Measurements from ENCODE around the gene BIRC6.
"Not testable (repeated sequence)": the region's sequence is repeated elsewhere in the genome, so short reads cannot be mapped to it uniquely, and the experiment has no call there.

The BIRC6 gene

DNA sequence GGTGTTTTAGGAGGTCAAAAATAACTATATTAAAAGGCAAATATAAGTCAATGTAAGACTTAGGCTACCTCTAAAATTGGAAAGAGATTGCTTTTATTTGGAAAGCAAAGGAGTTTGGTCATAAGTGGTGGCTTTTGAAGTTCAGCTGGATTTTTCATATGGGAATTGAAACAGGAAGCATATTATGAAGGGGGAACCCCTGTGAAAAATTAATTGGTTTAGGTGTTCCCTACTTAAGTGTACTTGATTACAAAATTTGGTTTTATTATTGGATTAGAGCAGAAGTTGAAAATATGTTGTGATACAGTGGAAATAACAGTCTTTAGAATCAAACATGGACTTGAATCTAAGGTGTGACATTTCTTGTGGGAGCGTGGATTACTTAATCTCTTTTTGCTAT is 149.6 kb downstream of the BIRC6 start:
- no peak for DNase-seq (ENCODE audit: low spot score)

DNA sequence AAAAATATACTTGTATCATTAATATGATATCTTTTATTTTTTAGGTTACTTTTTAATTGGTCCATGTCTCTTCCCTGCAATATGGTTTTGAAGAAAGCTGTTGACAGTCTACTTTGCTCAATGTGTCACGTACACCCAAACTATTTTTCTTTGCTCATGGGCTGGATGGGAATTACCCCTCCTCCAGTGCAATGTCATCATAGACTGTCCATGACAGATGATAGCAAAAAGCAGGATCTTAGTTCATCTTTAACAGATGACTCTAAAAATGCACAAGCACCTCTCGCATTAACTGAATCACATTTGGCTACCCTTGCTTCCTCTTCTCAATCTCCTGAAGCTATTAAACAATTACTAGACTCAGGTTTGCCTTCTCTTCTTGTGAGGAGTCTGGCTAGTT is 158.1 kb downstream of the BIRC6 start:
- DNase-seq (ENCODE audit: low spot score), result no peak

DNA sequence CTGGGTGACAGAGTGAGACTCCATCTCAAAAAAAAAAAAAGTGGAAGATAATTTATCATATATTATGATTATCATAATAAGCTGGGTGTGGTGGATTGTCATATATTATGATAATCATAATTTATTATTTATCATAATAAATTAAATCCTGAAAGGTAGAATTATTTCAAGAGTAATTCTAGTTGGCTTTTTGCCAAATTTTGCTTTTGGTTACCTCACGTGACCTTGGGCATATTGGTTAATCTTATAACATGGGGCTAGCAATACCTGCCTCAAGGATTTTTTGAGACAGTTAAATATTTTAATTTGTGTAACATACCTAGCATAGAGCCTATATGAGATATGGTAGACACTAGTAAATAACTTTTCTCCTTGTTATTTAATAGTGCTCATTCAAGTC is 159.7 kb downstream of the BIRC6 start:
- DNase-seq (ENCODE audit: low spot score), result no peak

DNA sequence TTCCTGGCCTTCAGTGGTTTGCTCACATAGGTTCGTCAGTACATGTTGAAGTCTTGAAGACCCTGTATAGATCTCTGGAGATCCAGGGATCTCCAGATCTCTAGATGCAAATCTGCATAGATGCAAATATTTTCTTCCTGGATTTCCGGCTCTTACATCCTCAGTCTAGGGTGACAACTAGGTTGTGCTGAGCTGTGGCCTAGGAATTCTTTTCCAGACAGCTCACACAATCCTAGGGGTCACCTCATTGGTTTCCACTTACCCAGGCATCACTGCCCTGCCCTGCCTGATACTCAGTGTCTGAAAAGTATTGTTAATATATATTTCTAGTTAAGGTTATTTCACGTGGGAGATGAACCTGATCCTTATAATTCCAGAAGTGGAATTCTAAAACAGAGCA is 165.9 kb downstream of the BIRC6 start:
- DNase-seq (ENCODE audit: low spot score), result no peak

DNA sequence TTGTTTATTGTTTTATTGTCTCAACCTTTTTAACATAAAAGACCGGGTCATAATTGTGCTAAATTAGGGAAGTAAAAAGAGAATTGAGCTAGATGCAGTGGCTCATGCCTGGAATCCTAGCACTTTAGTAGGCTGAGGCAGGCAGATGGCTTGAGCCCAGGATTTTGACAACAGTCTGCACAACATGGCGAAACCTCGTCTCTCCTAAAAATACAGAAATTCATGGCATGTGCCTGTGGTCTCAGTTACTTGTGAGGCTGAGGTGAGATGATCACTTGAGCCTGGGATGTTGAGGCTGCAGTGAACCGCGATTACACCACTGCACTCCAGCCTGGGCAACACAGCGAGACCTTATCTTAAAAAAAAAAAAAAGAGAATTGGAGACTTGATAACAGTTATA is 166.9 kb downstream of the BIRC6 start:
- DNase-seq (ENCODE audit: low spot score), result no peak

DNA sequence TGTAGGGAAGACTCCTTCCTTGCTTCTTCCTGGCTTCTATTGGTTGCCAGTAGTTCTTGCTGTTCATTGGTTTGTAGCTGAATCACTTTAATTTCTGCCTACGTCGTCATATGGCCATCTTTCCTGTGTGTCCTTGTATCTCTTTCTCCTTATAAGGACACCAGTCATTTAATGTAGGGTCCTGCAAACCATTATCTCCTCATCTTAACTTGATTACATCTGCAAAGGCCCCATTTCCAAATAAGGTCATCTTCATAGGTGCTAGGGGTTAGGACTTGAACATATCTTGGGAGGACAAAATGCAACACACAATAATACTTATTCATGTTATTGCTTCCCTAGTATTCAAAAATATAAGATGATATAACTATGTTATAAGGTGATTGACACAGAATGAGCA is 175.5 kb downstream of the BIRC6 start:
- DNase-seq (ENCODE audit: low spot score), result no peak

DNA sequence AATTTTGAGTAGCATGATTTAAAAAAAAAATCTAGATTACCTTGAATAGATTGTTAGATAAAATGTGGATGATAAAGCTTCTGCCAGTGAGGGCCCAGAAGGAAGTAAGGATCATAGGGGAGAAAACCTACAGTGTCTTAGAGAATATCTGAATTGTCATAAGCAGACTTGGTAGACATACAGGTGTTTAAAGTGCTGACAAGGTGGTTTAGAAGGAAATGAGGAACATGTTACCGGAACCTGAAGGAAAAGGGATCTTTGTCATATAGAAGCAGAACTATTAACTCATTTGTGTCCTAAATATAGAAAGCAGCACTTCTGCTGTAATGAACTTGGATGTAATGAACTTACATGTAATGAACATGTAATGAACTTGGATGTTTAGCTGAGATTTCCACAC is 176.1 kb downstream of the BIRC6 start:
- no peak for DNase-seq (ENCODE audit: low spot score)

DNA sequence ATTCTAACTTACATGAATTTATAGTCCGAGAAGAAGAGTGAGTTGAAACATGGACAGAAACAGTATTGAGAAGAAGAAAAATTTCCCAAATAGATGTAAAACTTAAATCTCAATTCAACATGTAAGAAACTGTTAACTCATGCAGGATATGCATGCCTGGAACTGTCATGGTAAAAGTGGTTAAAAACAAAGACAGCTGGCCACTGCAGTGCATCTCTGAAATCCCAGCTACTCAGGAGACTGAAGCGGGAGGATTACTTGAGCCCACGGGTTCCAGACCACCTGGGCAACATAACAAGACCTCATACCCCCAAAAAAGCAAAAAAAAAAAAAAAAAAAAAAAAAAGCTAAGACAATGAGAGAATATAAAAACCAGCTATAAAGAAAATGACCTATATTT is 178.0 kb downstream of the BIRC6 start:
- DNase-seq (ENCODE audit: low spot score), result no peak

DNA sequence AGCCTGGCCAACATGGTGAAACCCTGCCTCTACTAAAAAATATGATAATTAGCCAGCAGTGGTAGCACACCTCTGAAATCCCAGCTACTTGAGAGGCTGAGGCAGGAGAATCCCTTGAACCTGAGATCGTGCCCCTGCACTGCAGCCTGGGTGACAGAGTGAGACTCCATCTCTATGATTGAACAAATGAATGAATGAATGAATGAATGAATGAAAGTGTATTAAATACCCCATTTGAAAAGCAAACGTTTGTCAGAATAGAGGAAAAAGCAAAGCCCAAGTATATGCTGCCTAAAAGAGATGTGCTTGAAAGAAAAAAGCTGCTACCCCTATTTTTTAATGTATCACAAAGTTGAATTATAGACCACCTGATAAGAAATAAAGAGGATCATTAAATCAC is 181.9 kb downstream of the BIRC6 start:
- DNase-seq (ENCODE audit: low spot score), result no peak

DNA sequence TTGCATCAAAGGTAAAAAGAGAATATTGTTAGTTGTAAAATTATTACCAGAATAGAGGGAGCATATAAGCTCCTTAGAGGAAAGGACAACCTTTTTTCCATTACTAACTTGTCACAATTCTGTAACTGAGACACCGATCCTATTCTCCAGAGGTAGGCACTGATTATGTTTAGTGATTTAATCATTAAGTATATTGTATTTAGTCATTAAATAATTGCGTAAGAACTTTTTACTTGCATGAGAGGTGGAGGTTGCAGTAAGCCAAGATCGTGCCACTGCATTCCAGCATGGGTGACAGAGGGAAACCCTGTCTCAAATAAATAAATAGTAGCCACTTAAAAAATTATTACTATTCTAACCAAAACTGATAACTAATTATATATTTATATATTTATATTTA is 195.7 kb downstream of the BIRC6 start:
- DNase-seq (ENCODE audit: low spot score), result not testable (repeated sequence)

DNA sequence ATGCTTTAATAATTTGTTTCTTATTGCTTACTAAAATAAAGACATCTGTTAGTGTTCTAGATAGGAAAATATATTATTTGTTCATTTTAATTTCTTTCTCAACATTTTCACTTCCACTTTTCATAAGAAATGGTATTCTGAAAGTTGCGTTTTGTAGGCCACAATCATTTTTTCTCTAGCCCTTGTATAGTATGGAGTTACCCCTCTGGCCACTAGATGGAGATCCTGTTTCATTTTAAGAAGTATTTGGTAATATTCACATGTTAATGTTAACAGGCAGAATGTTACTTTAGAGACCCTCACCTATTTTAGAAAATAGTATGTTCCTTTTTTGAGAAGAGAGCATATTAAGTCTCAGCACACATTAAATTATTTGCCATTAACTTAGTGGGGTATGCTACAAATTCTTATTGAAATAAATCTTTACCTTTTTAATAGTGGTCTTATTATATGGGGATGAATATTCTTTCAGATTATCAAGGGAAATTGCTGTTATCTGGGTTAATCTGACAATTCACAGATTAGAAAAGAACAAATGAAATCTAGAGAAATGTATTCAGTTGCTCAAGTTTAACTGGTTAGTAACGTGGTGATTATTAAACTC is 197.1 kb downstream of the BIRC6 start:
- no peak for DNase-seq (ENCODE audit: low spot score)

DNA sequence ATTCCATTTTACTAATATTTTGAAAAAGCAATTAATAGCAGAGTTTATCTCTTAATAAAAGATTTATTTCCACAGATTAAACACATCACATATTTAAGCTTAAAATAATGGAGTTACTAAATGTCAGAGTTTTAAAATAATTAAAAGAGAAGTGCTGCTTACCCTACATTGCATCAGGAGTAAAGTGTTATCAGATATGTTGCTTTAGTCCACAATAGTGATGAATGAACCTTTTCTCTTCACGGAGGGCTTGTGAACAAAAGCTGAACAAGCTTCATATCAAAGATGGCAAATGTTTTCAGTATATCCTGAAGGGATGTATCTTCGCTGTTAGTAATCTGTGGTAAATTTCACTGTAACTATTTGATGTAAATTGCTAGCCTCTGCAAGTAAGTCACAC is 201.7 kb downstream of the BIRC6 start:
- DNase-seq (ENCODE audit: low spot score), result no peak

DNA sequence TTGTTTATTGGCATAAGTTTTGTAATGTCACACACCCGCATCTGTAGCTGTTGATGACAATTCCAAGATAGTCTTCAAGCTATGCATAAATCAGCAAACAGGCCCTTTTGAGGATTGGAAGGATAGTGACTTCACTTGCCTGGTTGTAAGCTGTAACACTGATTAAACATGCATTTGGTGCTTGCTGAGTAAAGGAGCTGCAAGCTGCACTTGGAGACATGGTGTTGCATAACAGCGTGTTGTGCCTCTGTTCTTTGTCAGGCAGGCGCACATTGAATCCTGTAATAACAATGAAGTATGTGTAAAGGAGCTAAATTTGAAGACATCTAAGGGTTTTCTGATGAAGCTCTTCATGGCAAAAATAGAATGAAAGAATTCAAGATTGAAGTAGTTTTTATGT is 202.3 kb downstream of the BIRC6 start:
- no peak for DNase-seq (ENCODE audit: low spot score)

DNA sequence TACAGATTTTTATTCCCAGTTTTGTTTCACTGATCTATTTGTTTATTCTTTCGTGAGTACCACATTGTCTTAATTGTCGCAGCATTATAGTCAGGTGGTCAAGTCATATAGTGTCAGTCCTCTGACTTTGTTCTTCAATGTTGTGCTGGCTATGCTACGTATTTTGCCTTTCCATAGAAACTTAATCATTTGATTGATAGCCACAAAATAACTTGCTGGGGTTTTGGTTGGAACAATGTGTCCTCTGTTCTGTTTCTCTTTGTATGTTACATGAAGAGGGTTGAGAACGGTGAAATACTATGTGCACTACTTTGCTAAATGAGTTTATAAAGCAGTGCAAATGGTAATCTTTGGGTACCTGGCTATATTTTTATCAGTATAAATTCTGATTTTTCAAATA is 206.1 kb downstream of the BIRC6 start:
- no peak for DNase-seq (ENCODE audit: low spot score)

DNA sequence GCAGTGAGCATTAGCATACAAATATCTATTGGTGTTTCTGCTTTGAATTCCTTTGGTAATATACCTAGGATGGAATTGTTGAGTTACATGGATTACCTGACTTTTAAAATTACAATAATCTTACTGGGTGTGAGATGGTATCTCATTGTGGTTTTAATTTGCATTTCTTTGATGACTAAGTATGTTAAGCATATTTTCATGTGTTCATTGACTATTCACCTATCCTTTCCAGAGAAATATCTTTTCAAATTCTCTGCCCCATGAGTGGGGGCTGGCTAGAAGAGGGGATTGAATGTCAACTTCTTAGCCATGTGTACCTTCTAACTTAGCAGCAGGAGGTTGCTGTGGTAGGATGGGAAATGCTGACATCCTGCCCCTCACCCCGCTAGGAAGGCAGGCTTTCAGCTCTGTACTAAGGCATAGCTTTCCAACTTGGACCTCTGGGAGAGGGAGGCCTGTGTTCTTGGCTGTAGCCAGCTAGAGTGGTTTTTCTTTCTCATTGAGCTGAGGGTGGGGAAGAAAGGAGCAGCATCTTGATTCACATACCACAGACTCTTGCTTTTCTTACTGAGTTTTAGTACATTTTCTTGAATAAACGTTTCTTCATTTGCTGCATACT is 207.7 kb downstream of the BIRC6 start:
- DNase-seq (ENCODE audit: low spot score), result no peak

DNA sequence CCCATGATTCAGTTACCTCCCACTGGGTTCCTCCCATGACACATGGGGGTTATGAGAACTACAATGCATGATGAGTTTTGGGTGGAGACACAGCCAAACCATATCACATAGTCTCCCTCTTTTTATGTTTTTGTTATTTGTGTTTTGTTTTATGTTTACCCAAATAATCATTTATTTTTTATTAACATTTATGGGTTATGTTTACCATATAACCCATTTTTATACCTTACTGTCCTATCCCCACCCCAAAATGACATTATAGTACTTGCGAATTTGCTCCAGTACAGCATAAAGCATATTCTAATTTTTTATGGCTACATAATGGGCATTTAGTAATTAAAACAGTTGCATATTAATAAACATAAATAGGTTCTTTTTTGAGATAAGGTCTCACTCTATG is 209.1 kb downstream of the BIRC6 start:
- DNase-seq (ENCODE audit: low spot score), result no peak

DNA sequence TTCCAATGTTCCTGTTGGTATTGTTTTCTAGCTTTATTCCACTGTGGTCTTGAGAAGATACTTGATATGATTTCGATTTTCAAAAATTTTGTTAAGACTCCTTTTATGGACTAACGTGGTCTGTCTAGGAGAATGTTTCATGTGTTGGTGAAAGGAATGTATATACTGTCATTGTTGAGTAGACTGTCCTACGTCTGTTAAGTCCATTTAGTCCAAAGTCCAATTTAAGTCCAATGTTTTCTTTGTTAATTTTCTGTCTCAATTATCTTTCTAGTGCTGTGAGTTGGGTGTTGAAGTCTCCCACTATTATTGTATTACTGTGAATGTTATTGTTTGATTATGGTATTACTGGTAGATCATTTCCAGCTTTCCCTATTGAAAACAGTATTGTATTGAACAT is 215.2 kb downstream of the BIRC6 start:
- DNase-seq (ENCODE audit: low spot score), result no peak

DNA sequence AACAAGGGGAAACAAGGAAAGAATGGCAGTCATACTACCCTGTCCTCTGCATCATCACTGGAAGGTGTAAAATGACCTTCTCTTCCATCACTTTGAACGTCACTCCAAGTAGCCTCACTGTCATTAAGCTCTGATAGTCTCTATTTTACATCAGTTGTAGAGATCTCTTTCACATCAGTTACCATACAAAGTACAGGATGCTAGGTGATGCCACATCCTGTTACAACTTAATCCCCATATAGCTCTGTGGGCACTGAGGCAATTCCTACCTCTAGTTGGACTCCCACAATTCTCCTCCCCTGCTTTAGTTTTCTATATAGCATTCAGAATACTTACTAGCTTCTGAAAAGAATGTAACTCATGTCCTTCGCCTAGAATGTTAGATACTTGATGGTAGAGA is 215.9 kb downstream of the BIRC6 start:
- DNase-seq (ENCODE audit: low spot score), result no peak

DNA sequence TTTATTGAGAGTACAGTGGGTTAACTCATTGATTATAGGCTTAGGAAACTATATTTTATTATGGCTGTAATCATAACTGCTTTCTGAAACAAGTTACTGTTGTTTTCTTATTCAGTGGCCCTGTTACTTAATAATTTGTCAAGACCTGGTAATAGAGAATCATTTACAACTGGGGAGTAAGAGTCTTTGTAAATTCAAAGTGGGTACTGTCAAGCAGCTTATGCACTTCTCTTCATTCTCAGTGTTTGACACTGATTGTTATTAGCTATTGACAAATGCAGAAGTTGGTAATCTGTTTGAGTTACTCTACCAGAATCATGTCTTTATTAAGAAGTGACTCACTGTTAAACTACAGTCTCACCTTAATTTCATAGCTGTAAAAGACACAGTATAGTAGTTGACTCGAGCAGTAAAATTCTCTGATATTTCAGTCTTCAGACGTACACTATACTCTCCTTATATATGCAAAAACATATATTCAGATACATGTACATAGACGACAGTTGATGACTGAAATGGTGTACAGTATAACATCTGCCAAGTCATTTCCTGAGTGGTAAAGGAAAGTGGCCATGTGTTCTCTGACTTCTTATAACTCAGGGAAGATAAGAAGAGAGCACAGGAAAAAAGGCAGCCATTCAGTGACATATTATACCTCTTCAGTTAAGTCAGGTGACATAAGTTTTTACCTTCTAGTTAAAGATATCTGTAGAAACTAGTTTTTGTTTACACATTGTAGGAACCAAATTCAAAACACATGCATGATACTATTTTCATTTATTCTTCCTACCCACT is 235.0 kb downstream of the BIRC6 start:
- DNase-seq (ENCODE audit: low spot score), result no peak

DNA sequence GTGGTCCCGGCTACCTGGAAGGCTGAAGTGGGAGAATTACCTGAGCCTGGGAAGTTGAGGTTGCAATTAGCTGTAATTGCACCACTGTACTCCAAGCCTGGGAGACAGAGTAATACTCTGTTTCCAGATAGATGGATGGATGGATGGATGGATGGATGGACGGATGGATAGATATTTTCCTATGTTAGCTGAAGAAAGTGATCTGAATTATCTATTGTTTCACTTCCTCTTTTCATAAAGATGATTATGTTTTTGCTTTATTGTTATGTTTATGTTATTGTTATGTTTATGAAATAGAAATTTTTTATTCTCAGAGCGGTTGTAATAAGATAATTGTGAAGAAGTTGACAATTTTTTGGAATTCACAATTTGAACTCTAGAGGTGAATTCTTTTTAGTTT is 237.8 kb downstream of the BIRC6 start:
- DNase-seq (ENCODE audit: low spot score), result no peak

DNA sequence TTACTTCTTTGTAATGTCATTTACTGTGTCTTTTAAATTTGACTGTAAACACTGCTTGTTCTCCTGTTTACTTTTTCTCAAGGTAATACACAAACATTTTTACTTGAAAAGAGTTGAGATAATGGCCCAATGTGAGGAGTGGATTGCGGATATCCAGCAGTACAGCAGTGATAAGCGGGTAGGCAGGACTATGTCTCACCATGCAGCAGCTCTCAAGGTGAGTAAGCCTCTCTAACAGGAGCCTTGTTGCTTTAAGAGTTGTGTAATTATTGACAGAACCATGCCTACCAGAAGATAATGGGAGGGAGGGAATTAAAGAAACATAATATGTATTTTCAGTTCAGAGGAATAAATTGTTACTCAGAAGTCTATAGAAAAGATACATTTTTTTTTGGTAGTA is 254.5 kb downstream of the BIRC6 start:
- no peak for DNase-seq (ENCODE audit: low spot score)

DNA sequence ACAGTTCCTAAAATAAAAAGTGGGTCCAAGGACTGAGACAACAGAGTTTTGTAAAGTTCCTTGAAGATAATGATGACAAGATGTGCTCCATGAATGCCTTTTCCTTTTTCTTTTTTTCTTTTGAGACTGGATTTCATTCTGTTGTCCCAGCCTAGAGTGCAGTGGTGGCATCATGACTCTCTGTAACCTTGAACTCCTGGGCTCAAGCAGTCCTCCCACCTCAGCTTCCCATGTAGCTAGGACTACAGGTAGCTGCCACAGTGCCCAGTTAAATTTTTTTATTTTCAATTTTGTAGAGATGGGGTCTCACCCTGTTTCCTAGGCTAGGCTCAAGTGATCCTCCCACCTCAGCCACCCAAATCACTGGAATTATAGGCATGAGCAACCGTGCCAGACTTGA is 254.9 kb downstream of the BIRC6 start:
- DNase-seq (ENCODE audit: low spot score), result no peak

DNA sequence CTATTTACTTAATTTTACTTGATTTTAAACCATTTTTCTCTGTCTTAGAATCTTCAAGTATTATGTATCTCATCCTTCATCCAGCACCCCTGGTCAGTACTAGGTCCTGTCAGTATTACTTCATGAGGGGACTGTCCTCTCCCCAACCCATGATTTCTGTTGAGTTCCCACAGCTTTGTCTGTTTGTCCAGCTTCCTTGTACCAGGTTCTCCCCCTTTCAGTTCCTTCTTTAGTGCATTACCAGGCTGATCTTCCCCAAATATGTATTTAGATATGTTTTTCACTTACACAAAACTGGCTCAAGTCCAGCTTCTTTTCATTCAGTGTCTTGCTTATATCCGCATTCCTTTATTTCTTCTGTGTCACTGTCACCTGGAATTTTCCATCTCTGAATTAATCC is 257.3 kb downstream of the BIRC6 start:
- no peak for DNase-seq (ENCODE audit: low spot score)
